Measurements from ENCODE around the gene CRYBG2. TPM values are rescaled to one million over a fixed set of nuclear protein-coding genes. Genes with fewer than 3 reads are reported as not detected.

Gene CRYBG2
- total RNA-seq, 3 donors from 2014 or later, result 0.16 to 0.45 (median 0.30) TPM

- Mint-ChIP-seq H3K4me3 (peak overlapping the region; percentile 77), H3K36me3 (ENCODE audit: insufficient read depth) (peaks cover 34% of the 10 kb centered on the region), H3K27me3 (ENCODE audit: low read depth) (no peaks in the 10 kb centered on the region), H3K4me1 (ENCODE audit: low read depth) (peaks cover 52% of the 10 kb centered on the region), H3K9me3 (no peaks in the 10 kb centered on the region)
- ATAC-seq (peak; percentile 79 to 80), DNase-seq (peak; percentile 79)
Observed at GRCh38 chr1:26275580-26276431, 78.1 kb downstream of the CRYBG2 start.

GRCh38 chr1:26274801-26275425, 79.0 kb downstream of the CRYBG2 start:
- no peak for ATAC-seq
- peaks cover 39% of the 10 kb centered on the region for H3K36me3 Mint-ChIP-seq (ENCODE audit: insufficient read depth)
- no peaks in the 10 kb centered on the region for H3K9me3 Mint-ChIP-seq
- DNase-seq, result no peak
- H3K27me3 Mint-ChIP-seq (ENCODE audit: low read depth), result no peaks in the 10 kb centered on the region
- H3K4me3 Mint-ChIP-seq, result no peak overlapping the region
- peaks cover 50% of the 10 kb centered on the region for H3K4me1 Mint-ChIP-seq (ENCODE audit: low read depth)

Other genes with a start within 250 kb of the CRYBG2 start
- gene PDIK1L, start 242.3 kb downstream of the CRYBG2 start, total RNA-seq, result 10 to 100 TPM in 2 of 3 donors, 1 to 10 TPM in 1; 9.6 to 13.5 (median 12.2) TPM
- gene FAM110D, start 195.1 kb downstream of the CRYBG2 start, total RNA-seq, result not detected
- not detected for gene C1orf232, start 185.2 kb downstream of the CRYBG2 start, total RNA-seq
- gene ZNF593, start 184.2 kb downstream of the CRYBG2 start, total RNA-seq, result 100 to 1,000 TPM; 121 to 151 (median 139) TPM
- gene ZNF593OS, start 182.3 kb downstream of the CRYBG2 start, total RNA-seq, result not detected
- gene CNKSR1, start 176.6 kb downstream of the CRYBG2 start, total RNA-seq, result 1 to 10 TPM; 4.3 to 6.1 (median 5.1) TPM
- gene CATSPER4, start 163.5 kb downstream of the CRYBG2 start, total RNA-seq, result not detected
- 10 to 100 TPM; 25.5 to 28.7 (median 25.7) TPM for gene CEP85, start 119.9 kb downstream of the CRYBG2 start, total RNA-seq
- gene SH3BGRL3, start 74.0 kb downstream of the CRYBG2 start, total RNA-seq, result 100 to 1,000 TPM; 324 to 352 (median 326) TPM
- gene UBXN11, start 47.5 kb downstream of the CRYBG2 start, total RNA-seq, result 10 to 100 TPM; 17.4 to 21.1 (median 19.9) TPM
- 10 to 100 TPM; 82.3 to 99.4 (median 93.8) TPM for gene CD52, start 36.2 kb downstream of the CRYBG2 start, total RNA-seq
- gene ZNF683, start 18.6 kb upstream of the CRYBG2 start, total RNA-seq, result under 1 TPM; 0.11 to 0.30 (median 0.13) TPM
- gene LIN28A, start 56.7 kb upstream of the CRYBG2 start, total RNA-seq, result under 1 TPM; 0.37 to 0.57 (median 0.46) TPM
- 10 to 100 TPM; 59.7 to 68.8 (median 60.1) TPM for gene DHDDS, start 78.2 kb upstream of the CRYBG2 start, total RNA-seq
- 100 to 1,000 TPM; 417 to 447 (median 437) TPM for gene HMGN2, start 118.3 kb upstream of the CRYBG2 start, total RNA-seq
- gene RPS6KA1, start 175.6 kb upstream of the CRYBG2 start, total RNA-seq, result 100 to 1,000 TPM; 131 to 157 (median 134) TPM

Data from activated T-cell treated with anti-CD3 and anti-CD28 coated beads, Interleukin-2, amount 50 U/mL, for 4 hours (primary cell).